Measurements from ENCODE around the gene CHRDL1. TPM values are rescaled to one million over a fixed set of nuclear protein-coding genes. Genes with fewer than 3 reads are reported as not detected.
"Not testable (repeated sequence)": the region's sequence is repeated elsewhere in the genome, so short reads cannot be mapped to it uniquely, and the experiment has no call there.

Gene CHRDL1
- total RNA-seq, 1 donor from 2014 or later = 15.7 TPM

DNA sequence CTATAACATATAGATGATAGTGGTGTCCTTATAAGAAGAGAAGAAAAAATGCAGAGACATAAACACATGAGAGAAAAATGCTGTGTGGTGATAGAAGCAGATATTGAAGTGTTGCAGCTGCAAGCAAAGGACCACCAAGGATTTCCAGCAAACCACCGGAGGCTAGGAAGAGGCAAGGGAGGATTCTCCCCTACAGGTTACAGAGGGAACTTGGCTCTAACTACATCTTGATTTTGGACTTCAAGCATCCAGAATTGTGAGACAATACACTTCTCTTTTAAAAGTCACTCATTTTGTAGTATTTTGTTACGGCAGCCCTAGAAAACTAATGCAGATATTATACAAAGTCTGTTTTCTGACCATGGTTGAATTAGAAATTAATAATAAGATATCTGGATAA is 30.4 kb upstream of the CHRDL1 start:
- H3K27ac Mint-ChIP-seq (ENCODE audit: unreplicated experiment) = no peak overlapping the region
- H3K36me3 Mint-ChIP-seq (ENCODE audit: low read depth) = peaks cover 4% of the 10 kb centered on the region
- no peak overlapping the region for H3K4me3 Mint-ChIP-seq
- H3K4me1 Mint-ChIP-seq = no peaks in the 10 kb centered on the region
- H3K9me3 Mint-ChIP-seq = peaks cover 8% of the 10 kb centered on the region
- TF ChIP-seq, protein P1, sequence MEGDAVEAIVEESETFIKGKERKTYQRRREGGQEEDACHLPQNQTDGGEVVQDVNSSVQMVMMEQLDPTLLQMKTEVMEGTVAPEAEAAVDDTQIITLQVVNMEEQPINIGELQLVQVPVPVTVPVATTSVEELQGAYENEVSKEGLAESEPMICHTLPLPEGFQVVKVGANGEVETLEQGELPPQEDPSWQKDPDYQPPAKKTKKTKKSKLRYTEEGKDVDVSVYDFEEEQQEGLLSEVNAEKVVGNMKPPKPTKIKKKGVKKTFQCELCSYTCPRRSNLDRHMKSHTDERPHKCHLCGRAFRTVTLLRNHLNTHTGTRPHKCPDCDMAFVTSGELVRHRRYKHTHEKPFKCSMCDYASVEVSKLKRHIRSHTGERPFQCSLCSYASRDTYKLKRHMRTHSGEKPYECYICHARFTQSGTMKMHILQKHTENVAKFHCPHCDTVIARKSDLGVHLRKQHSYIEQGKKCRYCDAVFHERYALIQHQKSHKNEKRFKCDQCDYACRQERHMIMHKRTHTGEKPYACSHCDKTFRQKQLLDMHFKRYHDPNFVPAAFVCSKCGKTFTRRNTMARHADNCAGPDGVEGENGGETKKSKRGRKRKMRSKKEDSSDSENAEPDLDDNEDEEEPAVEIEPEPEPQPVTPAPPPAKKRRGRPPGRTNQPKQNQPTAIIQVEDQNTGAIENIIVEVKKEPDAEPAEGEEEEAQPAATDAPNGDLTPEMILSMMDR (conservative IDR thresholded peaks at IDR 0.05) = no peak
- no peak for DNase-seq (ENCODE audit: low read depth, low spot score)
- no peaks in the 10 kb centered on the region for H3K27me3 Mint-ChIP-seq (ENCODE audit: low read depth)

DNA sequence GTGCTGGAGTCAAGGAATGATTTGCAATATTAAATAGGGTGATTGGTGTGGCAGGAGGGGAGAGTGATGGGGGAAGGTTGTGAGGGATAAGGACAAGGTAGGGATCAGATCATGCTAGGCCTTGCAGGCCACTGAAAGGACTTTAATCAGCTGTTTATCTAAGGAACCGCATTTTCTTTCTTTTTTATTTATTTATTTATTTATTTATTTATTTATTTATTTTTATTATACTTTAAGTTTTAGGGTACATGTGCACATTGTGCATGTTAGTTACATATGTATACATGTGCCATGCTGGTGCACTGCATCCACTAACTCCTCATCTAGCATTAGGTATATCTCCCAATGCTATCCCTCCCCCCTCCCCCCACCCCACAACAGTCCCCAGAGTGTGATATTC is 20.9 kb upstream of the CHRDL1 start:
- H3K4me3 Mint-ChIP-seq; H3K27ac Mint-ChIP-seq (ENCODE audit: unreplicated experiment); H3K36me3 Mint-ChIP-seq (ENCODE audit: low read depth); H3K27me3 Mint-ChIP-seq (ENCODE audit: low read depth); H3K4me1 Mint-ChIP-seq; DNase-seq (ENCODE audit: low read depth, low spot score); H3K9me3 Mint-ChIP-seq: not testable (repeated sequence)

GRCh38 chrX:110806145-110806544 is 10.5 kb upstream of the CHRDL1 start:
- no peaks in the 10 kb centered on the region for H3K9me3 Mint-ChIP-seq
- no peaks in the 10 kb centered on the region for H3K27me3 Mint-ChIP-seq (ENCODE audit: low read depth)
- H3K27ac Mint-ChIP-seq (ENCODE audit: unreplicated experiment) = no peak overlapping the region
- H3K4me3 Mint-ChIP-seq = no peak overlapping the region
- TF ChIP-seq, protein P1 (conservative IDR thresholded peaks at IDR 0.05) = no peak
- H3K36me3 Mint-ChIP-seq (ENCODE audit: low read depth) = no peaks in the 10 kb centered on the region
- no peak for DNase-seq (ENCODE audit: low read depth, low spot score)
- peaks cover 5% of the 10 kb centered on the region for H3K4me1 Mint-ChIP-seq

DNA sequence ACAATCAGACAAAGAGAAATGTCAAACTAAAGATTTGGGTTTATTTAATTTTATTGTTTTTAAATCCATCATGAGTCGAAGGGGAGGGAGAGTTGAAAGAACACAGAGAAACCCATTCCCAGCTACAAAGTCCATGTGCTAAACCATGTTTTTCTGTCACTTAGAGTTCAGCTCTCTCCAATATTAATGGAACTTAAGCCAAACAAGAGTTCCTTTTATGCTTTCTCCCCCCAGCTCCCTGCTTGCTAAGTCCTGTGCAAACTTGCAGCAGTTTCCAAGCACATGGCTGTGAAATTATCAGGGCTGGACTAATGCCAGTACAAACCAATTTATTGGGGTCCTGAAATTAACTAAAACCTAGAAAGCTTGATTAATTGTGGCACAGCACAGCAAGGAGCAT is 9.7 kb upstream of the CHRDL1 start:
- Mint-ChIP-seq H3K27ac (ENCODE audit: unreplicated experiment) (no peak overlapping the region), H3K27me3 (ENCODE audit: low read depth) (no peaks in the 10 kb centered on the region), H3K4me1 (peaks cover 5% of the 10 kb centered on the region), H3K9me3 (no peaks in the 10 kb centered on the region), H3K36me3 (ENCODE audit: low read depth) (no peaks in the 10 kb centered on the region), H3K4me3 (no peak overlapping the region)
- TF ChIP-seq, protein P1 (conservative IDR thresholded peaks at IDR 0.05) = no peak
- DNase-seq (ENCODE audit: low read depth, low spot score) = no peak

DNA sequence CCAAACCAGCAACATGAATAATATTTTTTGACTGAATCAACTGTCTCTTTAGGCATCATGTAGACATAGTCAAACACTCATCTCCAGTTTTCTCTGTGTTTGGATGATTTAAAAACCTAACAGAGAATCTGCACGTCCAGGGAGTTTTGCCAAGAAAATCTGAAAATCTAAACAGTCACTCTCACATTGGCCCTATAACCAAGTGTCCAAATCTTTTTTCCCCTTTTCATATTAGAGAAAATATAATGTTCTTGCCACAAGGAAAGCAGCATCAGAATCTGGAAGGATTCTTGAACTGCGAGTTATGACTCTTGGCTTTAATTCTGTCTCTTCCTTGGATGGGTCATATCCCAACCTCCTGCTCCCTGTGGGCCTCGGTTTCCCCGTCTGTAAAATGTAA is 8.8 kb upstream of the CHRDL1 start:
- H3K27me3 Mint-ChIP-seq (ENCODE audit: low read depth) = no peaks in the 10 kb centered on the region
- H3K9me3 Mint-ChIP-seq = no peaks in the 10 kb centered on the region
- no peak overlapping the region for H3K4me3 Mint-ChIP-seq
- TF ChIP-seq, protein P1 (conservative IDR thresholded peaks at IDR 0.05) = no peak
- no peak overlapping the region for H3K27ac Mint-ChIP-seq (ENCODE audit: unreplicated experiment)
- no peak for DNase-seq (ENCODE audit: low read depth, low spot score)
- peaks cover 5% of the 10 kb centered on the region for H3K4me1 Mint-ChIP-seq
- no peaks in the 10 kb centered on the region for H3K36me3 Mint-ChIP-seq (ENCODE audit: low read depth)

GRCh38 chrX:110803506-110803905 is 7.9 kb upstream of the CHRDL1 start:
- DNase-seq (ENCODE audit: low read depth, low spot score) = no peak
- no peaks in the 10 kb centered on the region for H3K36me3 Mint-ChIP-seq (ENCODE audit: low read depth)

More at GRCh38 chrX:110803506-110803905, 7.9 kb upstream of the CHRDL1 start:
- Mint-ChIP-seq H3K27me3 (ENCODE audit: low read depth) (no peaks in the 10 kb centered on the region), H3K4me1 (peaks cover 5% of the 10 kb centered on the region), H3K9me3 (no peaks in the 10 kb centered on the region), H3K27ac (ENCODE audit: unreplicated experiment) (no peak overlapping the region), H3K4me3 (no peak overlapping the region)
- TF ChIP-seq, protein P1 (conservative IDR thresholded peaks at IDR 0.05) = no peak

All from neural crest cell (in vitro differentiated cells).